H1 (cell line): ENCODE results near the gene DLAT.

Experiments
- BRCA1 ChIP-seq: IDR thresholded peaks from 2 replicates; pipeline ENCODE4 v1.6.1; 2012; ENCODE audit warnings: low read depth, low read length, improper control_type of control experiment
- CHD1 ChIP-seq: IDR thresholded peaks from 2 replicates; pipeline ENCODE4 v1.6.1; 2012; ENCODE audit warnings: low read depth, low read length, improper control_type of control experiment
- CHD2 ChIP-seq: IDR thresholded peaks from 2 replicates; pipeline ENCODE4 v1.6.1; 2012; ENCODE audit warnings: low read length, improper control_type of control experiment
- POLR2A ChIP-seq, 2 experiments: IDR thresholded peaks; 1 replicate in 1 of 2; 2 replicates in 1 of 2; pipeline ENCODE4 v1.6.1; 2011; ENCODE audit warnings: low read depth in 2 of 2, low read length in 2 of 2, mild to moderate bottlenecking in 2 of 2; ENCODE audit errors: control extremely low read depth in 1 of 2
- POLR2AphosphoS5 ChIP-seq: IDR thresholded peaks from 2 replicates; pipeline ENCODE4 v1.6.1; 2011; ENCODE audit warnings: low read depth, low read length
- RAD21 ChIP-seq, 2 experiments: IDR thresholded peaks in 1 of 2; conservative IDR thresholded peaks in 1 of 2; 2 replicates each; pipeline ENCODE4 v1.6.1; 2011; ENCODE audit warnings: low read depth in 2 of 2, low read length in 2 of 2, improper control_type of control experiment in 1 of 2, inconsistent platforms in 1 of 2, mild to moderate bottlenecking in 1 of 2, moderate library complexity in 1 of 2
- TF ChIP-seq, protein P1 (sequence below), 3 experiments: IDR thresholded peaks; 1 replicate in 2 of 3; 2 replicates in 1 of 3; pipeline versions ENCODE4 v1.5.1 to v1.6.1; 2011; ENCODE audit warnings: low read length in 3 of 3, mild to moderate bottlenecking in 3 of 3, inconsistent platforms in 2 of 3, low read depth in 1 of 3, moderate library complexity in 1 of 3; ENCODE audit not compliant: insufficient read depth in 1 of 3; ENCODE audit errors: control extremely low read depth in 1 of 3
- TF ChIP-seq, protein P2 (sequence below): IDR thresholded peaks from 2 replicates; pipeline ENCODE4 v1.6.1; 2012; ENCODE audit warnings: inconsistent platforms

DNA sequence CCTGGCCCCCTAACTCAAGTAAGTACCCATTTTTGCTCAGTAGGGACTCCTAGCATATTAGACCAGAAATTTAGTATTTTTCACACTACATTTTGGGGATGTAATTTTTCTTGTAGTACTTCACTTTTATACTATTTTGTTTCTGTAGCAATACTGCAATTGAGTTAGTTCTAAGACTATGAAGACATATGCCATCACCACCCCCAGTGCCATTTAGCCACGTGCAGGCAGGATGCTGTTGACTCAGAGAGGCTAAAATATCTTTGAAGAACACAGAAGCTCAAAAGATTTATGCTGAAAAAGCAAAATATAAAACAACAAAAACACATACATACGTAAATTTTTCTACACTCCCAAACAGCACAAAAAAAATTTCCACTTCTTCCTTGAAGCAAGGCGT is 29.1 kb upstream of the DLAT start:
- TF ChIP-seq POLR2A (IDR thresholded peaks at IDR 0.05; ENCODE audit: control extremely low read depth in 1 of 2, low read depth in 2 of 2, low read length in 2 of 2) (no peak), RAD21 (IDR thresholded peaks at IDR 0.05 in 1 of 2, conservative IDR thresholded peaks at IDR 0.05 in 1 of 2; ENCODE audit: low read depth in 2 of 2, low read length in 2 of 2) (no peak), CHD2 (no peak), POLR2AphosphoS5 (no peak), BRCA1 (no peak), CHD1 (no peak)
- TF ChIP-seq, protein P1, sequence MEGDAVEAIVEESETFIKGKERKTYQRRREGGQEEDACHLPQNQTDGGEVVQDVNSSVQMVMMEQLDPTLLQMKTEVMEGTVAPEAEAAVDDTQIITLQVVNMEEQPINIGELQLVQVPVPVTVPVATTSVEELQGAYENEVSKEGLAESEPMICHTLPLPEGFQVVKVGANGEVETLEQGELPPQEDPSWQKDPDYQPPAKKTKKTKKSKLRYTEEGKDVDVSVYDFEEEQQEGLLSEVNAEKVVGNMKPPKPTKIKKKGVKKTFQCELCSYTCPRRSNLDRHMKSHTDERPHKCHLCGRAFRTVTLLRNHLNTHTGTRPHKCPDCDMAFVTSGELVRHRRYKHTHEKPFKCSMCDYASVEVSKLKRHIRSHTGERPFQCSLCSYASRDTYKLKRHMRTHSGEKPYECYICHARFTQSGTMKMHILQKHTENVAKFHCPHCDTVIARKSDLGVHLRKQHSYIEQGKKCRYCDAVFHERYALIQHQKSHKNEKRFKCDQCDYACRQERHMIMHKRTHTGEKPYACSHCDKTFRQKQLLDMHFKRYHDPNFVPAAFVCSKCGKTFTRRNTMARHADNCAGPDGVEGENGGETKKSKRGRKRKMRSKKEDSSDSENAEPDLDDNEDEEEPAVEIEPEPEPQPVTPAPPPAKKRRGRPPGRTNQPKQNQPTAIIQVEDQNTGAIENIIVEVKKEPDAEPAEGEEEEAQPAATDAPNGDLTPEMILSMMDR (IDR thresholded peaks at IDR 0.05; ENCODE audit: control extremely low read depth in 1 of 3, insufficient read depth in 1 of 3, low read depth in 1 of 3, low read length in 3 of 3), result no peak
- TF ChIP-seq, protein P2, sequence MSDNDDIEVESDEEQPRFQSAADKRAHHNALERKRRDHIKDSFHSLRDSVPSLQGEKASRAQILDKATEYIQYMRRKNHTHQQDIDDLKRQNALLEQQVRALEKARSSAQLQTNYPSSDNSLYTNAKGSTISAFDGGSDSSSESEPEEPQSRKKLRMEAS, result no peak
